ENCODE results near the gene MAGEA4. TPM values are rescaled to one million over a fixed set of nuclear protein-coding genes. Genes with fewer than 3 reads are reported as not detected.
A peak's percentile ranks its signal among the peaks of the same experiment; 100 is the strongest.
"Not testable (repeated sequence)": the region's sequence is repeated elsewhere in the genome, so short reads cannot be mapped to it uniquely, and the experiment has no call there.

MAGEA4 gene
- total RNA-seq, 1 donor from 2014 or later, result not detected

DNA sequence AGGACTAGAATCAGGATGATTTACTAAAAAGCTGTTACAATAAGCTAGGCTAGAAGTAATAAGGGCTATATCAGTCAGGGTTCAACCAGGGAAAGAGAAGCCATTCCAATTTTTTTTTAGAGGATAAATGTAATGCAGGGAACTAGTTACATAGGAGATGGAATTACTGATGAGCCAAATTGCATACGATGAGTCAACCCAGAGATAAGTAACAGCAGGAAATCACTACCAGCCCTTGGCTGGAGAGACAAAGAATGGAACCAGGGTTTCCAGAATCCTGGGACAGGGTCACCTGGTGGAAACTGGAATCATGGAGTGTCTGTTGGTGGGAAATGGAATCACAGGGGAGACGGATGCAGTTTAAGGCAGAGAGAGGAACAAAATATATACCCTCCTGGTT is 13.1 kb upstream of the MAGEA4 start:
- ATAC-seq (no peak), DNase-seq (no peak)
- intact Hi-C loops (cut with DNase I), result no loop called here
- Histone ChIP-seq H3K27ac (no peak overlapping the region), H3K4me1 (no peaks in the 10 kb centered on the region), H3K36me3 (no peaks in the 10 kb centered on the region), H3K4me3 (no peak overlapping the region), H3K27me3 (ENCODE audit: low read depth) (no peaks in the 10 kb centered on the region), H3K9me3 (no peaks in the 10 kb centered on the region)
- TF ChIP-seq, protein P1, sequence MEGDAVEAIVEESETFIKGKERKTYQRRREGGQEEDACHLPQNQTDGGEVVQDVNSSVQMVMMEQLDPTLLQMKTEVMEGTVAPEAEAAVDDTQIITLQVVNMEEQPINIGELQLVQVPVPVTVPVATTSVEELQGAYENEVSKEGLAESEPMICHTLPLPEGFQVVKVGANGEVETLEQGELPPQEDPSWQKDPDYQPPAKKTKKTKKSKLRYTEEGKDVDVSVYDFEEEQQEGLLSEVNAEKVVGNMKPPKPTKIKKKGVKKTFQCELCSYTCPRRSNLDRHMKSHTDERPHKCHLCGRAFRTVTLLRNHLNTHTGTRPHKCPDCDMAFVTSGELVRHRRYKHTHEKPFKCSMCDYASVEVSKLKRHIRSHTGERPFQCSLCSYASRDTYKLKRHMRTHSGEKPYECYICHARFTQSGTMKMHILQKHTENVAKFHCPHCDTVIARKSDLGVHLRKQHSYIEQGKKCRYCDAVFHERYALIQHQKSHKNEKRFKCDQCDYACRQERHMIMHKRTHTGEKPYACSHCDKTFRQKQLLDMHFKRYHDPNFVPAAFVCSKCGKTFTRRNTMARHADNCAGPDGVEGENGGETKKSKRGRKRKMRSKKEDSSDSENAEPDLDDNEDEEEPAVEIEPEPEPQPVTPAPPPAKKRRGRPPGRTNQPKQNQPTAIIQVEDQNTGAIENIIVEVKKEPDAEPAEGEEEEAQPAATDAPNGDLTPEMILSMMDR (IDR thresholded peaks at IDR 0.05), result no peak

DNA sequence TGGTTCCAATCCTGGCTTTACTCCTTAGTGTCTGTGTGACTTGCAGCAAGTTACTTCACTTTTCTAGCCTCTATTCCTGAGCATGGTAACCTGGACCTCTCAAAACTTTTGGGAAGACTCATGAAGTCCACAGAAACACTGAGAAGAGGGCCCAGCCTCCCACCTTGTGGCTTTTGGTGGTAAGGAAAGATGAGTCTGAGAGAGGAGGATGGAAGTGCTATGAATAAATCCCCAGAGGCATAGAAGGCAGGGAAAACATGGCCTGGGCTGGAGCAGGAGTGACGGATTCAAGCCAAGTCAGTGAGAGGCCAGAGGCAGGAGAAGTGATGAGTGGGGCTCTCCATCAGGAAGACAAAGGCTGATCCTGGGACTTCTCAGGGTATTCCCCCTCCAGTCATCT is 10.9 kb upstream of the MAGEA4 start:
- H3K4me1 ChIP-seq, result no peaks in the 10 kb centered on the region
- no peak overlapping the region for H3K27ac ChIP-seq
- H3K9me3 ChIP-seq, result no peaks in the 10 kb centered on the region
- H3K27me3 ChIP-seq (ENCODE audit: low read depth), result no peaks in the 10 kb centered on the region
- no peaks in the 10 kb centered on the region for H3K36me3 ChIP-seq
- DNase-seq (no peak), ATAC-seq (no peak)
- intact Hi-C loops (cut with DNase I), result no loop called here
- TF ChIP-seq, protein P1 (IDR thresholded peaks at IDR 0.05), result no peak
- H3K4me3 ChIP-seq, result no peak overlapping the region

DNA sequence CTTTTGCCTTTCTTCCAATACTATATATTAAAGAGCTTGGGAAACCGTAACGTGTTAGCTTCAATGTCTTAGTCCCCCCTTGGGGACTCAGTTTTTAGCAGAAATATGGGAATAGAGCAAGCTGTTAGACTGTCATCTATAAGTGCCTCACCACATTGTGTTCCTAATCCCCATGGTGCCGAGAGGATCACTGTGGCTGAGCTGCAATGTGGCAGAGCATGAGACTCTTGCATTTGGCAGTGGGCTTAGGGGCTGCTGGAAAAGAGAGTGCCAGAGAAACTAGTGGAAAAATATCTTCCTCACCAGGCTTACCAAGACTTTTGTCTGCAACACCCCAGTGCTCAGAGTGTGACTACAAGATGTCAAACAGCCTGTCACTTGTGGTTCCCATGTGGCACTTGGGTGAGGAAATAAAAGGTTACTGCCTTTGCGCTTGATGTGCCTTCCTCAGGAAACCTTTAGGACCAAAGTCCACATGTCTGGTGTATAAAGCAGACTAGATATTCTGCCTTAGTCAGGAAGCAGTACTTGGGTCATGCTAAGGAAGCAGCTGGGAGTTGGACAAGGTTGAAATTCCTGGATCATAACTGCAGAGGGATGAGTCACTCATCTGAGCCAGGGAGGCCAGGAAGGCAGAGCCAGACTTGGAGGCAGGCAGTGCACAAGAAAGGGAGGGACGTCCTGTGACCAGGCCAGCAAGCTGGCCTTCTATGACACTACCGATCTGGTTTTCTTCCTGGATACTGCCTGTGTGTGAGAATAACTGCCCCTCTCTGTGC is 9.7 kb upstream of the MAGEA4 start:
- H3K4me1 ChIP-seq, result no peaks in the 10 kb centered on the region
- DNase-seq, result no peak
- ATAC-seq, result peak; percentile 49 to 51
- no peaks in the 10 kb centered on the region for H3K9me3 ChIP-seq
- intact Hi-C loops (cut with DNase I), result no loop called here
- no peak overlapping the region for H3K27ac ChIP-seq
- H3K36me3 ChIP-seq, result no peaks in the 10 kb centered on the region
- TF ChIP-seq, protein P1 (IDR thresholded peaks at IDR 0.05), result no peak
- no peak overlapping the region for H3K4me3 ChIP-seq
- H3K27me3 ChIP-seq (ENCODE audit: low read depth), result no peaks in the 10 kb centered on the region

DNA sequence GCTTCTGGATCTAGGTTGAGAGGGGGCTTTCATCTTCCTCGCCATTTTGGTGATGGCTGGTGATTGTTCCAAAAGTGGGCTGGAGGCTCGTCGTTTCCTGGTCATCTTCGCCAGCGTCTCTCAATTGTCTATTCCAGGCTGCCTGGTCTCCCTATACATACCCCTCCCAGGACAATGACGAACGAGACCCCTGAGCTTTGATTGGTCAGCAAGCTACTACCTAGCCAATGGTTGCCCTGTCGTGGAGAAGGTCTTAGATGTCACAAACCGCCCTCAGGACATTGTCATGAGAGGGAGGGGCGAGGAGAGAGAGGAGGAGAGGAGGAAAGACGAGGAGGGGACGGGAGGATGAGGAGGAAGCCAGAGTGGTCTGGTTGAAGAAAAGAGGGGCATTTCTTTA is 7.7 kb upstream of the MAGEA4 start:
- no peak overlapping the region for H3K4me3 ChIP-seq
- ATAC-seq, result no peak
- H3K9me3 ChIP-seq, result no peaks in the 10 kb centered on the region
- intact Hi-C loops (cut with DNase I), result no loop called here
- no peak for DNase-seq
- no peaks in the 10 kb centered on the region for H3K36me3 ChIP-seq
- H3K27me3 ChIP-seq (ENCODE audit: low read depth), result no peaks in the 10 kb centered on the region
- H3K27ac ChIP-seq, result no peak overlapping the region
- H3K4me1 ChIP-seq, result no peaks in the 10 kb centered on the region
- TF ChIP-seq, protein P1 (IDR thresholded peaks at IDR 0.05), result no peak

DNA sequence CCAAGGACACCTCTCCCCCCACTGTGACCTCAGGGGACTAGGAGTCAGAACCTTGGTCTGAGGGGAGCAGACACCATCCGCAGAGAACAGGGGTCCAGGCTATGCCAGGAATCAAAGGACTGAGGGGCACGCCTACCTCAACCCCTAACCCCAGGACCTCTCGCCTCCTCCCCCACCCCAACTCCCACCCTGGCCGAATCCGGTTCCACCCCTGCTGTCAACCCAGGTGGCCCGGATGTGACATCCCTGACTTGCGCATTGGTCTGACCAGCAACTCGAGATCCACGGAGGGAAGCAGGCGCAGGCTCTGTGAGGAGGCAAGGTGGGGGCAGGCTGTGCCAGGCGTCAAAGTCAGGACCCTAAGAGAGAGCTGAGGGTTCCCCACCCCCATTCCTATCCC is 468 bp upstream of the MAGEA4 start:
- ATAC-seq (no peak), DNase-seq (no peak)
- no peaks in the 10 kb centered on the region for H3K27me3 ChIP-seq (ENCODE audit: low read depth)
- H3K9me3 ChIP-seq, result no peaks in the 10 kb centered on the region
- H3K27ac ChIP-seq, result no peak overlapping the region
- H3K4me1 ChIP-seq, result no peaks in the 10 kb centered on the region
- intact Hi-C loops (cut with DNase I), result no loop called here
- H3K36me3 ChIP-seq, result no peaks in the 10 kb centered on the region
- no peak overlapping the region for H3K4me3 ChIP-seq
- TF ChIP-seq, protein P1 (IDR thresholded peaks at IDR 0.05), result no peak

DNA sequence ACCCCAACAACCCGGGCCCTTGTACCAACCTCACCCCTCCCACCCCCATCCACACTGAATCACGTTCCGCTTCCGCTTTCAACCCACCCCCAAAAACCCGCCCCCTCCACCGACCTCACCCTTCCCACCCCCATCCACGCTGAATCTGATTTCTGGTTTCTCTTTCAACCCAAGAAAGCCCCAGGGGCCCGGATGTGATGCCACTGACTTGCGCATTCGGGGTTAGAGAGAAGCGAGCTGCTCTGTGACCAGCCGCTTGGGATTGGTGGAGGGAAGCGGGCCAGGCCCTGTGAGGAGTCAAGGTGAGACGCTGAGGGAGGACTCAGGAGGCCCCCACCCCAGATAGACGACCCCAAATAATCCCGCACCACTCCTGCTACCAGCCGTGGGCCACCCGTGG is 6.0 kb downstream of the MAGEA4 start:
- H3K27ac ChIP-seq; H3K4me3 ChIP-seq; H3K4me1 ChIP-seq; H3K9me3 ChIP-seq; DNase-seq; H3K27me3 ChIP-seq (ENCODE audit: low read depth); H3K36me3 ChIP-seq; ATAC-seq; intact Hi-C loops (cut with DNase I): not testable (repeated sequence)
